Activated CD4-positive, alpha-beta T cell treated with anti-CD3 and anti-CD28 coated beads, Interleukin-2, Interleukin-6, amounts not matched to agents 100 ng/mL and 50 ng/mL, durations not matched to agents 16 hours and 8 hours (primary cell): ENCODE measurements around the gene HINT1.
A peak's percentile ranks its signal among the peaks of the same experiment; 100 is the strongest.
"Not testable (repeated sequence)": the region's sequence is repeated elsewhere in the genome, so short reads cannot be mapped to it uniquely, and the experiment has no call there.

ENCODE experiments used
- DNase-seq: peaks from one replicate; pipeline ENCODE4 v3.0.0-alpha.2; 2020

HINT1 gene

DNA sequence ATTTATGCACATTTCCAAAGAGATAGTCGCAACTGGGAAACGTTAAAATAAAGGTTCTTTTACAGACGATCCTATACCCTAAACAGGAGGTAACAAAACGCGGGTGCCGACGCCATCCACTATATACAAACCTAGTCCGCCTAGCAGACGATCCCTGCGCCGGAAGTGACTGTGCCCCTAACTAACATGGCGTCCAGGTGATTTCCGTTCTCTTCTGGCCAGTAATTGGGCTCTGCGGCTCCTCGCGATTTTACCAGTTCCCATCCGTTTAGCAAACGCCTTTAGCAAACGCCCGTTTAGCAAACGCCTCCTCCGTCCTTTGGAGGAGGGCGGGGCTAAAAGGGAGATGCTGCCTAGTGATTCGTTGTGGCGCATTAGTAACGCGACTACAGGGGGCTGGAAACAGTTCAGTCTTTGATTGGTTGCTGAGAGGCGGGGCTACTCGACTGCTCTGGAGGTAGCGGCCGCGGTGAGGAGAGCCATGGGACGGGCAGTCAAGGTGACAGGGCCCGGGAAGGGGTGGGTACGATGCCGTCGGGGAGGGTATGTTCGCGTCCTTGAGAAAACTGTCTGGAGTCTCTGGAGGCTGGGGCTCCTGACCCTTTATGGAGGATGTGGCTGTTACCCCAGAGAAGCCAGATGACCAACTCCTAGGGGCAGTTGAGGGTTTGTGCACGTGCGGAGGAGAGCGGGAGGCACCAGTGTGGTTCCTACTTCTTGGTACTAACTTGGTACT, 5.7 kb upstream of the HINT1 start, which contains the start of gene LYRM7:
TSS of gene LYRM7 (plus strand) at position 405 of the 736 bp plus-strand sequence. CDS start at position 482, 77 bp downstream.
- peak; percentile 99 for DNase-seq

DNA sequence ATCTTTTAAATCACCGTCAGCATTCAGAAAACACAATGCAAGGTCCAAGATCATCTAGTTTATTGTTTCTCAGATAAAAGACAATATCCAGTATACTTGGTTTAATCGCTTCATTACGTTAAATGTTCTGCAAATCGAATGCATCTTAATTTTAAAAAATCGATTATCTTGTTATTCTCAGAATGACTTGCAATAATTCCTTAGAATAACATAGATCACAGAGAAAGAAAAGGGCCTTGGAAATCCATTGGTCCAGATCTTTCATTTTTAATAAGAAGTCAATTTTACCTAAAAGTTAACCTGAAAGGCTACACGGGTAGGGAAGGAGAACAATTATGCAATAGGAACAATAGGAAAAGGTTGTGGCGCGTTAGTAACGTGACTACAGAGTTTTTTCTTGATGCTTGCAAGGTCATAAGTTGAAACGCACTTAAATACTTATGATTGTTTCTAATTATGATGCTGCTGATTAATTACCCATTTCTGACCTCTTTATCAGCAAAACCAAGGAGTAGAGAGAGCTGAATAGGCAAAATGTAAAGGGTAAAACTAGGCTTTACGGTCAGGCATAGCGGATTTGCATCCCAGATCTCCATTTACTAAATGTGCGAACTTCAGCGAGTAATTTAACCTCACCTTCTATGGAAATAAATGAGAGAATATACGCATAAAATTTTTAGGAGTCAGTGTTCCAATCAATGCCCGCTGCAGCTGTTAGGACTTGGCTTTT, 4.9 kb upstream of the HINT1 start:
- DNase-seq, result no peak

DNA sequence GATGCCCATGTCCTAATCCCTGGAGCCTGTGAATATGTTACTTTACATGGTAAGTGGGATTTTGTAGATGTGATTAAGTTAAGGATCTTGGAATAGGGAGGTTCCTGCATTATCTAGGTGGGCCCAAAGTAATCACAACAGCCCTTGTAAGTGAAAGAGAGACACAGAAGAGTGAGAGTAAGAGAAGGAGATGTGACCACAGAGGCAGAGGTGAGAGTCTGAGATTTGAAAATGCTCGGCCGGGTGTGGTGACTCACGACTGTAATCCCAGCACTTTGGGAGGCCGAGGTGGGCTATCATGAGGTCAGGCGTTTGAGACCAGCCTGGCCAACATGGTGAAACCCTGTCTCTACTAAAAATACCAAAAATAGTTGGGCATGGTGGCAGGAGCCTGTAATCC, 2.6 kb upstream of the HINT1 start:
- no peak for DNase-seq

DNA sequence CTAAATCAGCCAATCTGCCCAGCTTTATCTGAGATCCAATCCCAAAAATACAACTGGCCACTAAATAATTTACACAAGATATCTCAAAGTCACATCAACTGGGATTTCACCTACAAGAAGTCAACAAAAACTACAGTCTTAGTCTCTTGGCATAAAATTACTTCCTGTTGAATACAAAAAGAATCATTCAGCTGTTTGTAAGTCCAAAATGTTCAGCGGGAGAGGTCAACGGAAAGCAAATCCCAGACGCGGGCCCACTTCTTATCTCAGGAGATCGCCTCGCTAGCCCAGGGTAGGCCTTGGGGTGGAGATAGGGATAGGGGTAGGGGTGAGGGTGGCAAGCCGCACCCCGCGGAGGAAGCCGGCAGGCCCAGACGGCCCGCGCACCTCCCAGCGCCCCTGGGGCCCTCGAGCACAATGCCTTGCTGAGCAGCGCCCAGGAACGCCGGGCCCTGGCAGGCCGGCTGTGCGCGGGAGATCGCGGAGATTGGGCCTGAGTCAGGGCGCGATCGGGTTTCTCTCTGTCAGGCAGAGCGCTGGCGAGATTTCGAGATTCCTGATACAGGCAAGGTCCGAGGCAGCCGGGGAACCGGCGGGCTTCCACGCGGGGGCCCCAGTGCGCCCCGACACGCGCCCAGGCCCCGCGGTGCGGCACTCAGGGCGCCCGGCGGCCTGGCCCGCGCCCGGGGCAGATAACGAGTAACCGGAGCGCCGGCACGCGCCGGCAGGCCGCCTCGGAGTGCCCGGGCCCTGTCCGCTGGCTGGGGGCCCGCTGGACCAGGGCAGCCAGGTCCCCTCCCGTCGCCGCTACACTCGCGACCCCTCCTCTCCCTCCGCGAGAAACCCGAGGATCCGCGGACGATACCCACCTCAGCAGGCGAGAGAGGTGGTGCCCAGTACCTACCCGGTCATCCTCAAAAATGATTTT, 601 bp downstream of the HINT1 start:
- DNase-seq, result peak; percentile 78

DNA sequence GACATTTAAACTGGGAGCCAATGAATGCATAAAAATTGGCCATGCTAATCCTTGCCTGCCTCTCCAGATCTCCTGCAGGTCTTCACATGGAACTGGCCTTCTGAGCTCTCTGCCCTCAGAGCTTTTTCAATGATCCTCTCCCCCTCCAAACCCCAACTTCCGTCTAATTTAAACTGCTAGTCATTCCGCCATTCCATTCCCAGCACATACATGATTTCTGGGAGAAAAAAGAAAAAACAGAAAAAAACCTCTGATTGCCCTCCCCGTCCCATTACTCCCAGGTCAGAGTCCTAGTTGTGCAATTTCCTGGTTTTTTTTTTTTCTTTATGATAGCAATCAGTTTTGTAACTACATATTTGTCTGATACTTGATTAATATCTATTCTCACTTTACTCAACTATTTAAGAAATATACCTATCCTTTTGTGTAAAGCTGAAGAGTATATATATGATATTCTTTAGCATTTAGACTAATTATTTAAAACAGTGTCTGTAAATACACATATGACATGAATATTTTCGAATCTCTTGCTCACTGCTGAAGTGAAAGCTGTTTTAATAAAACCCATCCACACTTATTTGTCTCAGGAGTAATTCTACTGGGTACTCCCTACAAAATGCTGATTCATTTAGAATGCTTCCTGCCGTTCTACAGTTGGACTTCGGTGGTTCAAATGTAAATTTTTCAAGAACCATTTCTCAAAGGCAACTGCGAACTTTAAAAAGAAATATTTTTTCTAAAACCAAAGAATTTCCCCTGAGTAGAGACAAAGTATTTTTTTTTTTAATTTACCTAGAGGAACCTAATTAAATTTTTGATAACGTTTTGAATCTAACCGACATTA, 1.6 kb downstream of the HINT1 start:
- peak; percentile 37 for DNase-seq

DNA sequence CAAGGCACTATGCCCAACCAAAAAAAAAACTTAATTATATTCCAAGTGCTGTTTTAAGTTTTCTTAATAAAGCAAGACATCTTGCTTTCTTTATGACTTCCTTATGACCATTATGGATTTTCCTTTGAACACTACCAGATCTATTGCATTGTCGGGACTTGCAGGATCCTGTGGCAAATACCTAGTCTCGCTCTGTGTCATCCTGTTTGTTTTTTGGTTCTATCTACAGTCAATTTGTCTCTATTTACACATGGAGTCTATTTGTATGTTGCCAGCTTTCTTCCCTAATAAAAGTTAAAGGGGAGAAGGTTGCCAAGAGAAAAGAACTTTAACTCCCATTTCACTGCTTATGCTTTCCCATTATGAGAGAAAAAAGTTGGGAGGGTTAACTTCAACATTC, 4.9 kb downstream of the HINT1 start:
- no peak for DNase-seq

DNA sequence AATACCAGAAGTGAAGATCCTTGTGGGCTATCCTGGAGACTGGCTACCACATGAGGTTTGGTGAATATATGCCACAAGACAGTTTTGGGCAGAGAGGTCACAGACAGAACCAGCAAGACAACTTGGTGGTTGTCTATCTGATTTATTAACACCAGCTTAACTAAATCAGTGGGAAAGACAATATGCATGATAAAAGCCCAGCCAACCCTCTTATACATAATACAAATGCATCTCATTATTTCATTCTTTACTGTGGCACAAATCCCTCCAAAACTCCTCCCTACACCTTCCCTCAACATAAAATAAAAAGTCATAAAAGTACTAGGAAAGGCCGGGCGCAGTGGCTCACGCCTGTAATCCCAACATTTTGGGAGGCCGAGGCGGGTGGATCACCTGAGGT, 8.1 kb downstream of the HINT1 start:
- no peak for DNase-seq

DNA sequence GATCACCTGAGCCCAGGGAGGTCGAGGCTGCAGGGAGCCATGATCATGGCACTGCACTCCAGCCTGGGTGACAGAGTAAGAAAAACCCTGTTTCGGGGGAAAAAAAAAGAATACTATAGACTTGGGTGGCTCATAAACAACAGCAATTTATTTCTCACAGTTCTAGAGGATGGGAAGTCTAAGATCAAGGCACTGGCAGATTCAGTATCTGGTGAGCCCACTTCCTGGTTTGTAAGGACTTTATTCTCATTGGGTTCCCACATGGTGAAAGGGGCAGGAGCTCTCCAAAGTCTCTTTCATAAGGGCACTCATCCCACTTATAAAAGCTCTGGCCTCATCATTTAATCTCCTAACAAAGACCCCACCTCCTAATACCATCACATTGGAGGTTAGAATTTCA, 8.7 kb downstream of the HINT1 start:
- DNase-seq, result no peak

DNA sequence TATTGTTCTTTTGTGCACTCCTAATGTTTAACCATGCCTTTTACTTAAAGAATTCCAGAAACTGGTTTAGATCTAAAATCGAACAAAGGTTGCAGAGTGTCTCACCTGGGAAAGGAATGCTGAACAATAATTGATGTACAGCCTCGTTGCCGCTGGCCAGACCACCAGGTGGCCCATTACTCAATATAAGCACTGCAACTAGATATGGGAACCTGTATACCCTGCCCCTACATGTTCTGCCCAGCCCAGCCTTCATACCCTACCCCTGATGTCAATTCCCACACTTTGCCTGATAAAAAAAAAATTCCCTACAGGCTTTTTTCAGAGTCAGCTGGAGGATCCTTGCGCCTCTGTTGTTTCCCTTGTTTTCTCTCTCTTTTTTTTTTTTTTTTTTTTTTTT, 13.8 kb downstream of the HINT1 start:
- no peak for DNase-seq

DNA sequence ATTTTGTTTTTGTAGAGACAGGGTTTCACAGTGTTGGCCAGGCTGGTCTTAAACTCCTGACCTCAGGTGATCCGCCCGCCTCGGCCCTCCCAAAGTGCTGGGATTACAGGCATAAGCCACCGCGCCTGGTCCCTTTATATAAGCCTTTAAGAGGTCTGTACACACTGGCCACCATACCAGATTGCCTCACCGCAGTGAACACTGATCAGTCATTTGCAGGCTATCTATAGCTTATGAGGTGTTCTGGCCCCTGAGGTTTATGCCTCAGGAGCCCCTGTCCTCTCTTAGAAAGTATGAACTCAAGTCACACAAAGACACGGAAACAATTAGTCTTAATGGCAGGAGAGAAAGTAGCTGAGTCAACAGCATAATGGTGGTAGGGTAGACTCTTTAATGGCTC, 14.6 kb downstream of the HINT1 start:
- no peak for DNase-seq

DNA sequence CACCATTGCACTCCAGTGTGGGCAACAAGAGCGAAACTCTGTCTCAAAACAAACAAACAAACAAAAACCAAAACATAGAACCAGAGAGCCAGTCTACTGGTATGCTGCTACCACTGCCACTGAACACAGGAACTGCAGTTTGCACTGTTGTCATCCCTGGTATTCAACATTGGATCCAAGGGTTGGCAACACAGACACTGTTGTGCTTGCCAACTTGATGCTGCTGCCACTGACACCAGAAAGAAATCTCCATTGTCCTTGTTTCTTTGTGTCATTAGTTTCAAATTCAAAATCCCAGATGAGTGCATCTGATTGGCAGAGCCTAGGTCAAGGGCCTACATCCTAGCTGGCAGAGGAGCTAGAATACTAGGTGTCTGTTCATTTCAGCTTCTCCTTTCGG, 16.2 kb downstream of the HINT1 start:
- DNase-seq, result no peak

DNA sequence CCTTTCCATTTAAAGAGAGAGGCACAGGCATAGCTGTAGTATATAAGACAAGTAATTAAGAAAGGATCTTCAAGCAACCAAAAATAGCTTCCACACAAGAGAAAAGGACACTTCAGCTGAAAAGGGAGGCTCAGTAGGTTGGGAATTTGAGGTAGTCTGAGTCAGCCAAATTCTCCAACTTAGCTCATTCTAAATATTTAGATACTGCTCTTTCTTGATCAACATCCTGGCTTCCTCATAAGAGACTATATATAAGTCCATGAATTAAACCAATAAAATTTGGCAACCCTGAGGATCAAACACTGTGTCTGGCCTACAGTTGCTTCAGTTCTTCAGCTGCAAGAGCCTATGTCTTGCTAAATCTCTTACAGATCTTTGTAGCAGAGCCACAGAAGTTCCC, 17.8 kb downstream of the HINT1 start:
- no peak for DNase-seq

DNA sequence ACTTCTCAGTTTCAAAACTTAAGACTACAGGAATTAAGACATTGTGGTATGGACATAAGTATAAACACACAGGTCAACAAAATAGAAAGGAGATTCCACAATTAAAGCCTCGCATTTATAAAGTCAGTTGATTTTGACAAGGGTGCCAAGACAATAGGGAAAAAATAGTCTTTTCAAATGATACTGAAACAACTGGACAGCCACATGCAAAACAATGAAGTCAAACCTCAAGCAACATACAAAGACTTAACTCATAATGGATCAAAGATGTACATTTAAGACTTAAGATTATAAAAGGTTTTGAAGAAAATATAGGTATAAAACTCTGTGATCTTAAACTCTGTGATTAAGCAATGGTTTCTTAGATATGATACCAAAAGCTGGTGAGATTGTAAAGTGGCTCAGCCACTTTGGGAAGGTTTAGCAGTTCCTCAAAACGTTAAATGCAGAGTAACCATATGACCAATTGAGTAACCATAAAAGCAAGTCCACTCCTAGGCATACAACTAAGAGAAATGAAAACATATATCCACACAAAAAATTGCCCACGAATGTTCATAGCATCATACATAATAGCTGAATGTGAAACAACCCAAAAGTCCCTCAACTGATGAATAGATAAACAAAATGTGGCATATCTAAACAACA, 22.0 kb downstream of the HINT1 start:
- no peak for DNase-seq

DNA sequence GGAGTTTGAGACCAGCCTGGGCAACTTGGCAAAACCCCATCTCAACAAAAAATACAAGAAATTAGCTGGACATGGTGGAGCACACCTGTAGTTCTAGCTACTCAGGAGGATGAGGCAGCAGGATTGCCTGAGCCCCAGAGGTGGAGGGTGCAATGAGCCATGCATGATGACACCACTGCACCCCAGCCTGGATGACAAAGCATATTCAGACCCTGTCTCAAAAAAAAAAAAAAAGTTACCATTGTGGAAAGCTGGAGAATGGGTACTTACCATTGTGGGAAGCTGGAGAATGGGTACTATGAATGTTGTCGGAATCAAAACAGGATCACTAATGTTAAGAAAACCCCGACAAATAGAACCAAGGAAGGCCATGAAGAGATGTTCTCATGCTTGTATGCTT, 25.7 kb downstream of the HINT1 start:
- no peak for DNase-seq

DNA sequence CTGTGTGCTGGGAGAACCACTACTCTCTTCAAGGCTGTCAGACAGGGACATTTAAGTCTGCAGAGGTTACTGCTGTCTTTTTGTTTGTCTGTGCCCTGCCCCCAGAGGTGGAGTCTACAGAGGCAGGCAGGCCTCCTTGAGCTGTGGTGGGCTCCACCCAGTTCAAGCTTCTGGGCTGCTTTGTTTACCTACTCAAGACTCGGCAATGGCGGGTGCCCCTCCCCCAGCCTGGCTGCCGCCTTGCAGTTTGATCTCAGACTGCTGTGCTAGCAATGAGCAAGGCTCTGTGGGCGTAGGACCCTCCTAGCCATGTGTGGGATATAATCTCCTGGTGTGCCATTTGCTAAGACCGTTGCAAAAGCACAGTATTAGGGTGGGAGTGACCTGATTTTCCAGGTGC, 26.6 kb downstream of the HINT1 start:
- DNase-seq, result not testable (repeated sequence)

DNA sequence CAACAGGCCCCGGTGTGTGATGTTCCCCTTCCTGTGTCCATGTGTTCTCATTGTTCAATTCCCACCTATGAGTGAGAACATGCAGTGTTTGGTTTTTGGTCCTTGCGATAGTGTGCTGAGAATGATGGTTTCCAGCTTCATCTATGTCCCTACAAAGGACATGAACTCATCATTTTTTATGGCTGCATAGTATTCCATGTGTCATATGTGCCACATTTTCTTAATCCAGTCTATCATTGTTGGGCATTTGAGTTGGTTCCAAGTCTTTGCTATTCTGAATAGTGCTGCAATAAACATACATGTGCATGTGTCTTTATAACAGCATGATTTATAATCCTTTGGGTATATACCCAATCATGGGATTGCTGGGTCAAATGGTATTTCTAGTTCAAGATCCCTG, 32.0 kb downstream of the HINT1 start:
- DNase-seq, result not testable (repeated sequence)

DNA sequence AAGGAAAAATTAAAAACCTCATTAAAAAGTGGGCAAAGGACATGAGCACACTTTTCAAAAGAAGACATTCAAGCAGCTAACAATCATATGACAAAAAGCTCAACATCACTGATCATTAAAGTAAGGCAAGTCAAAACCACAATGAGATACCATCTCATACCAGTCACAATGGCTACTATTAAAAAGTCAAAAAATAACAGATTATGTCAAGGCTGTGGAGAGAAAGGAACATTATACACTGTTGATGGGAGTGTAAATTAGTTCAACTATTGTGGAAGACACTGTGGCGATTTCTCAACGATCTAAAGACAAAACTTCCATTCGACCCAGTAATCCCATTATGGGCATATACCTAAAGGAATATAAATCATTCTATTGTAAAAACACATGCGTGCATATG, 35.8 kb downstream of the HINT1 start:
- no peak for DNase-seq

DNA sequence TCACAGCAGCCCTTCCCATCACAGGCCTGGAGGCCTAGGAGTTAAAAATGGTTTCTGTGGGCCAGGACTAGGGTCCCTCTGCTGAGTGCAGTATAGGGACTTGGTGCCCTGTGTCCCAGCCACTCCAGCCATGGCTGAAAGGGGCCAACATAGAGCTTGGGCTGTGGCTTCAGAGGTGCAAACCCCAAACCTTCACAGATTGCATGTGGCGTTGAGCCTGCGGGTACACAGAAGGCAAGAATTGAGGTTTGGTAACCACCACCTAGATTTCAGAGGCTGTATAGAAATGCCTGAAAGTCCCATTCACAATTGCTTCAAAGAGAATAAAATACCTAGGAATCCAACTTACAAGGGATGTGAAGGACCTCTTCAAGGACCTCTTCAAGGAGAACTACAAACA, 37.8 kb downstream of the HINT1 start:
- not testable (repeated sequence) for DNase-seq

DNA sequence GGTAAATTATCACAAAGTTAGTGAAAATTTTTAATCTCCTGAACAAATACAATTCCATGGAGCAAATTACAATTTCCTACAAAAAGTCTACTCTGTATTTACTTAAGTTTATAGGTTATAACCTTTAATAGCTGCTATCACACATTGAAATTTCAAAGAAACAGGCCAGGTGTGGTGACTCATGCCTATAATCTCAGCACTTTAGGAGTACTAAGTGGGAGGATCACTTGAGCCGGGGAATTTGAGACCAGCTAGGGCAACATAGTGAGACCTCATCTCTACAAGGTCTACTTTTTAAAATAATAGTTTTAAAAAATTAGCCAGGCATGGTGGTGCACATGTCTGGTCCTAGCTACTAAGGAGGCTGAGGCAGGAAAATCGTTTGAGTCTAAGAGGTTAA, 50.3 kb downstream of the HINT1 start:
- no peak for DNase-seq

DNA sequence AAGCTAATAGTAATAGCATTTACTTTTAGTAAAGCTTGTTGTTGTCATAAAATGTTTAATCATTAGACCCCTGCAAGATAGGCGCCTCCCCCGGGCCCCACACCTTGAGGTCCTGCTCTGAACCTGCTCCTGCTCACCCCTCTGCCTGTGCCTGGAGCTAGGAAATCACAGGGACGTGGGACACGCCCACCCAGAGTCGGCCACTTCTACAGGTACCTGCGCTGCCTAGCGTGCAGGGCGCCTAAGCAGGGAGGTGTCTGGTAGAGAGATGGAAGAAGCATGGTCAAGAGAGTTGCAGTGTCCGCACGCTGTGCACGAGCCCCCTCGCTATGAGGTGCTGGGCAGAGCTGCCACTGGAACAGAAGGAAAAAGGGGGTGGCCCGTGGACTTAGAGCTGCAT, 52.6 kb downstream of the HINT1 start:
- no peak for DNase-seq

DNA sequence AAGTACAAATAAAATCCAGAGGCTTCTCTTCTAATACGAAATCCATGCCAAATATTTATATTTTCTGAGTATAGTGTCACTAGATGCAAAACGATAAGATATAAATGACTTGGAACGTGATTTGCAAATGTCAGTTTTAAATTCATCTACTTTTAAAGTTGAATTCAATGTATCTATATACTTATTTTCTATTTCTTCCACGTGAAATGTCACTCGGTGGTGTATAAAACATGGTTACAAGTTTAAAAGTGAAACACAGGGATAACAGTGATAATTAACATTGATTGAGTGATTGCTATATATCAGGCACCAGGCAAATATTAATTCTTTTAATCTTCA, 54.8 kb downstream of the HINT1 start:
- DNase-seq, result no peak
